CD4-positive, alpha-beta T cell (primary cell): Measurements from ENCODE around the gene ARMC3. TPM values are rescaled to one million over a fixed set of nuclear protein-coding genes. Genes with fewer than 3 reads are reported as not detected.
A peak's percentile ranks its signal among the peaks of the same experiment; 100 is the strongest.

ENCODE experiments used
- ATAC-seq: fragments of 200-7000 bp; cut with Tn5 transposase; one replicate; pipeline ENCODE4 v1.10.0; 2022; ENCODE audit warnings: mild to moderate bottlenecking; ENCODE audit not compliant: poor library complexity
- CTCF ChIA-PET: fragments of 350-600 bp; sonication (Branson Sonifier 250); formaldehyde crosslinking; loops from one replicate; lab custom pipeline; 2021; ENCODE audit warnings: antibody characterized with exemption, inconsistent platforms; lab: Charles Lee
- POLR2A ChIA-PET: fragments of 350-600 bp; sonication (Branson Sonifier 250); formaldehyde crosslinking; loops from one replicate; lab custom pipeline; 2021; ENCODE audit warnings: antibody characterized with exemption, inconsistent platforms; lab: Charles Lee
- DNase-seq, 14 experiments: peaks; one replicate each; pipeline ENCODE4 v3.0.0-alpha.2; 2013 to 2020; ENCODE audit warnings: mixed read lengths in 2 of 14
- H3K27ac ChIP-seq, 2 donors: one replicate each; pipeline versions ENCODE4 v1.5.1 to v1.7.0; 2013; ENCODE audit warnings: low read length in 2 of 2, low read depth in 1 of 2, mild to moderate bottlenecking in 1 of 2
- H3K27me3 ChIP-seq, 2 experiments: 1 replicate in 1 of 2; 2 replicates in 1 of 2; pipeline versions ENCODE4 v1.6.1 to v1.7.0; 2013; ENCODE audit warnings: low read length in 2 of 2, control low read depth in 1 of 2, mild to moderate bottlenecking in 1 of 2, moderate library complexity in 1 of 2; ENCODE audit not compliant: insufficient read depth in 2 of 2, control insufficient read depth in 1 of 2
- H3K36me3 ChIP-seq: one replicate; pipeline ENCODE4 v1.6.1; 2013; ENCODE audit warnings: low read length, control low read depth; ENCODE audit not compliant: insufficient read depth
- H3K4me1 ChIP-seq: one replicate; pipeline ENCODE4 v1.6.1; 2013; ENCODE audit warnings: low read length, control low read depth; ENCODE audit not compliant: insufficient read depth
- H3K4me3 ChIP-seq: one replicate; pipeline ENCODE4 v1.5.1; 2013; ENCODE audit warnings: mild to moderate bottlenecking, low read length, moderate library complexity
- H3K9me3 ChIP-seq, 2 experiments: 1 replicate in 1 of 2; 2 replicates in 1 of 2; pipeline versions ENCODE4 v1.6.1 to v1.7.0; 2013; ENCODE audit warnings: low read length in 2 of 2, mild to moderate bottlenecking in 2 of 2, control low read depth in 1 of 2, moderate library complexity in 1 of 2; ENCODE audit not compliant: control insufficient read depth in 1 of 2, insufficient read depth in 1 of 2
- H3K27ac Mint-ChIP-seq: one replicate; pipeline ENCODE4 v1.8.0; 2020; ENCODE audit warnings: mixed read lengths
- H3K27me3 Mint-ChIP-seq: one replicate; pipeline ENCODE4 v1.8.0; 2021; ENCODE audit warnings: mixed read lengths
- H3K36me3 Mint-ChIP-seq: one replicate; pipeline ENCODE4 v1.8.0; 2021; ENCODE audit warnings: low read depth, mixed read lengths
- H3K4me1 Mint-ChIP-seq: one replicate; pipeline ENCODE4 v1.8.0; 2021; ENCODE audit warnings: low read depth, mixed read lengths
- H3K4me3 Mint-ChIP-seq: one replicate; pipeline ENCODE4 v1.8.0; 2020; ENCODE audit warnings: mild to moderate bottlenecking, mixed read lengths
- H3K9me3 Mint-ChIP-seq: one replicate; pipeline ENCODE4 v1.8.0; 2020; ENCODE audit warnings: mixed read lengths
- intact Hi-C, 2 experiments: fragments of 100-400 bp; cut with DNase I in 1 of 2; cut with micrococcal nuclease in 1 of 2; formaldehyde crosslinking; loops; one replicate each; pipeline versions ENCODE4 v1.15.1 to v1.9.0; 2023 to 2025; cut with DNase I, micrococcal nuclease
- total RNA-seq, 174 experiments: library from RNA in 2 of 174; stranded (reverse) in 2 of 174; gene quantifications; one replicate each; pipeline ENCODE4 v1.2.3 and lab custom pipeline; 2021 to 2026
- TF ChIP-seq, protein P1 (sequence below): fragments of 200-600 bp; IDR thresholded peaks from one replicate; pipeline ENCODE4 v1.8.0; 2022; ENCODE audit warnings: antibody characterized with exemption, mild to moderate bottlenecking

The ARMC3 gene
- total RNA-seq, 2 experiments from 2014 or later: not detected

DNA sequence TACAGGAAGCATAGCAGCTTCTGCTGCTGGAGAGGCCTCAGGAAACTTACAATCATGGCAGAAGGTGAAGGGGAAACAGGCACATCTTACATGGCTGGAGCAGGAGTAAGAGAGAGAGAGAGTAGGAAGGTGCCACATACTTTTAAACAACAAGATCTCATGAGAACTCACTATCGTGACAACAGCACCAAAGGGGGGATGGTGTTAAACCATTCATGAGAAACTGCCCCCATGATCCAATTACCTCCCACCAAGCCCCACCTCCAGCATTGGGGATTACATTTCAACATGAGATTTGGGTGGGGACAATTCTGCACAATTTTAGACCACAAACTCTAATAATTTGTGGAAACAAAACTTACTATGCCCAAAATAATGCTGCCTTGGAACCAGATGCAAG is 16.8 kb upstream of the ARMC3 start:
- DNase-seq (no peak), ATAC-seq (no peak)
- no peak overlapping the region for H3K27ac ChIP-seq
- H3K27me3 Mint-ChIP-seq: no peaks in the 10 kb centered on the region
- H3K4me1 Mint-ChIP-seq: no peaks in the 10 kb centered on the region
- CTCF ChIA-PET: no interaction called here
- peaks cover 10 to 13% of the 10 kb centered on the region in 2 experiments for H3K9me3 ChIP-seq
- peaks cover 13% of the 10 kb centered on the region for H3K9me3 Mint-ChIP-seq
- no peaks in the 10 kb centered on the region for H3K36me3 ChIP-seq
- intact Hi-C loops: no loop called here
- no peaks in the 10 kb centered on the region for H3K27me3 ChIP-seq
- POLR2A ChIA-PET: no interaction called here
- no peak overlapping the region for H3K27ac Mint-ChIP-seq
- H3K4me3 Mint-ChIP-seq: no peak overlapping the region
- peaks cover 7% of the 10 kb centered on the region for H3K36me3 Mint-ChIP-seq
- no peaks in the 10 kb centered on the region for H3K4me1 ChIP-seq
- no peak overlapping the region for H3K4me3 ChIP-seq
- TF ChIP-seq, protein P1, sequence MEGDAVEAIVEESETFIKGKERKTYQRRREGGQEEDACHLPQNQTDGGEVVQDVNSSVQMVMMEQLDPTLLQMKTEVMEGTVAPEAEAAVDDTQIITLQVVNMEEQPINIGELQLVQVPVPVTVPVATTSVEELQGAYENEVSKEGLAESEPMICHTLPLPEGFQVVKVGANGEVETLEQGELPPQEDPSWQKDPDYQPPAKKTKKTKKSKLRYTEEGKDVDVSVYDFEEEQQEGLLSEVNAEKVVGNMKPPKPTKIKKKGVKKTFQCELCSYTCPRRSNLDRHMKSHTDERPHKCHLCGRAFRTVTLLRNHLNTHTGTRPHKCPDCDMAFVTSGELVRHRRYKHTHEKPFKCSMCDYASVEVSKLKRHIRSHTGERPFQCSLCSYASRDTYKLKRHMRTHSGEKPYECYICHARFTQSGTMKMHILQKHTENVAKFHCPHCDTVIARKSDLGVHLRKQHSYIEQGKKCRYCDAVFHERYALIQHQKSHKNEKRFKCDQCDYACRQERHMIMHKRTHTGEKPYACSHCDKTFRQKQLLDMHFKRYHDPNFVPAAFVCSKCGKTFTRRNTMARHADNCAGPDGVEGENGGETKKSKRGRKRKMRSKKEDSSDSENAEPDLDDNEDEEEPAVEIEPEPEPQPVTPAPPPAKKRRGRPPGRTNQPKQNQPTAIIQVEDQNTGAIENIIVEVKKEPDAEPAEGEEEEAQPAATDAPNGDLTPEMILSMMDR: no peak

DNA sequence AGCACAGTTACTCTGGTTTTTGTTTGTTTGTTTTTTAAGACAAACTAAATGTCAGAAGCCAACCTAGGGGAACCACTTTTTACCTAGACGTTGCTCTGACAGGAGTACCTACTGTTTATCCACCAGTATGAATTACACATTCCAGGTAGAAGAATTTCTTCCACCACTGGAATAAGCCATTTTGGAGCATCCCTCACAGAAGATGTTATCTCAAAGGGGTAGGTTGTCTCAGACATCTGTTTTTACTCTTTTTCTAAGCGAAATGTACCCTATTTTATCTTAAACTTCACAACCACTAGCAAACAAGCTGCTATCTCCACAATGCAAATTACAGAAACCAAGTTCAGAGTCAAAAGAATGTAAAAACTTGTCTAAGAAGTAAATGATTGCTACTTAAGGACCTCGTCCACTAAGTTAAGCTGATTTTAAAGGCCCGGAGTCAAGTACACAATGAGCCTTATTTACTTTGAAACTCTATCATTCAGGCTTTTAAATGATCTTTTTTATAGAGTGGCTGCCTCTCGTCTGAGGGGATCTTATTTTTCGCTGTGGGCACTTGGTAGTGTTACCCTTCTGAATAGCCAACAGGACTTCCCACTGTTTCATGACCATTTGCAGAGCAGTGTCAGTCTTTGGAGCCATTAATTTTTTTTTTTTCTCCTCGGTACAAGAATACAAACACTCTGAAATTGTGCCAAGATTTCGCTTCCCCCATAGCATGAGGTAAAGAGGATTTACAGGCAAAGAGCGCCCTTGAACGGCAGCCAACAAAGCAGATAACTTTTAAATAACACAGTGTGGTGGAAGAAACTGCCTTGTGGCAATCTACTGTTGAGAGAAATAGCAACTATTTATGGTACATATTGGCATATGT is 15.7 kb upstream of the ARMC3 start:
- Mint-ChIP-seq H3K27me3 (no peaks in the 10 kb centered on the region), H3K9me3 (peaks cover 13% of the 10 kb centered on the region), H3K36me3 (peaks cover 7% of the 10 kb centered on the region), H3K27ac (no peak overlapping the region), H3K4me3 (no peak overlapping the region), H3K4me1 (no peaks in the 10 kb centered on the region)
- Histone ChIP-seq H3K27ac (no peak overlapping the region), H3K36me3 (no peaks in the 10 kb centered on the region), H3K27me3 (no peaks in the 10 kb centered on the region), H3K4me1 (no peaks in the 10 kb centered on the region), H3K4me3 (no peak overlapping the region), H3K9me3 (peaks cover 10 to 13% of the 10 kb centered on the region in 2 experiments)
- CTCF ChIA-PET: no interaction called here
- TF ChIP-seq, protein P1: no peak
- POLR2A ChIA-PET: no interaction called here
- ATAC-seq (no peak), DNase-seq (no peak)
- intact Hi-C loops: no loop called here

DNA sequence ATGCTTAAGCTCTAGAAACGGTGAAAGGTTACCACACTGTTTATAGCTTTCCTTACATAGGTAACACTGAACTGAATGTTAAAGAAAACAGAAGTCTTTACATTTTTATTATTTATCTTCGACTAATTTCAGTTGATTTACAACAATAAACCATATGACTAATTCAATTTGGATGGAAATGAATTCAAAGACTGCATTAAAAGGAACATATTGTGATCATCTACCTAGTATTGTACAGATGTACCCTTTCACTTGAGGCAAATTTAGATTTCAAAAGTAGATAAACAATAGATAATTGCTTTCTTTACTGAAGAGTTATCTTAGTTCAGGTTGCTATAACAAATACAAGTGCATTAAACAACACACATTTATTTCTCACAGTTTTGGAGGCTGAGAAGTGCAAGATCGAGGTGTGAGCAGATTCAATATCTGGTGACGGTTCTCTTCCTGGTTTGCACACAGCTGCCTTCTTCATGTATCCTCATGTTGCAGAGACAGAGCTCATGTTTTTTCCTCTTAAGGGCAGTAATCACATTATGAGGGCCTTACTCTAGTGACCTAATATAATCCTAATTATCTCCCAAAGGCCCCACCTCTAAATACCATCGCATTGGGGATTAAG is 15.0 kb upstream of the ARMC3 start:
- TF ChIP-seq, protein P1: no peak
- ATAC-seq (no peak), DNase-seq (peak in 1 of 14 experiments; percentile 58)
- Mint-ChIP-seq H3K9me3 (peaks cover 8% of the 10 kb centered on the region), H3K27me3 (no peaks in the 10 kb centered on the region), H3K27ac (no peak overlapping the region), H3K4me1 (no peaks in the 10 kb centered on the region), H3K36me3 (no peaks in the 10 kb centered on the region), H3K4me3 (no peak overlapping the region)
- Histone ChIP-seq H3K4me1 (no peaks in the 10 kb centered on the region), H3K27me3 (no peaks in the 10 kb centered on the region), H3K9me3 (peaks cover 10 to 13% of the 10 kb centered on the region in 2 experiments), H3K27ac (no peak overlapping the region), H3K36me3 (no peaks in the 10 kb centered on the region), H3K4me3 (no peak overlapping the region)
- ChIA-PET POLR2A (no interaction called here), CTCF (no interaction called here)
- intact Hi-C loops: no loop called here
